Hematopoietic multipotent progenitor cell treated with erythropoietin and hydrocortisone succinate and interleukin-3 and kit ligand, for 6 days (in vitro differentiated cells): Measurements from ENCODE around the gene JRKL.

Source experiments
- DNase-seq: peaks from one replicate; pipeline ENCODE4 v3.0.0-alpha.2; 2015

Gene JRKL

DNA sequence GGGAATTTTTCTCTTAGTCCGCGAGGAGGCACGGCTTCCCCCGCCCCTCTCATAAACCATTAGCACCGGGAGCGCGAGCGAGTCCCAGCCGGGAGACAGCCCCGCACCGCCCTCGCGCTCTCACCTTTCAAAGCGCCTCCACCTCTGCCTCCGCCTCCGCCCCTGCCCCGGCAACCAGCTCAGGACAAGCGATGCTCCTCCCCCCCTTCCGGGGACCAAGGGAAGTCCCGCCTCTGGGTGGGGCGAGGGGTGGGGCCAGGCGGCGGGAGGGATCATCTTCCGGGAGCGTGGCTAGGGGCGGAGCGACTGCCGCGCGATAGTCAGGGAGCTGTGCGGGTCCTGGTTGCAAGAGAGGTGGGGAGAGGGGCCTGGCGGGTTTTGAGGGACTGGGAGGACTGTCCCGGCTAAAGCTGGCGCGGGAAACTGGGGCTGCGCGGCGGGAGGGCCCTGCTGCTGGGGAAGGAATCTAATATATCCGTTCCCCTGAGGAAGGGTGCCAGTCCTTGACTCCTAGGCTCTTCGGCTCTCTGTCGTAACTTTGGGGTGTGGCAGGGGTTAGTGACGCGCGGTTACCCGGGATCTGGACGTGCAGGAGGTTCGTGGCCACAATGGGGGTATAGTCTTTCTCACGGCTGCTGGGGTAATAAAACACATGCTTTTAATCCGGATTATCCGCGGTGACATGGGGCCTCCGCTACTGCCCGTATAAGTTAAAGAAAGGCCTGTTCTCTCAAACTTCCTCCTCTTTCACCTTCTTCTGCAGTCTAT is at the start of gene JRKL, which contains the start of gene CCDC82:
Gene JRKL (plus strand): TSS at position 294 of the 768 bp plus-strand sequence. CDS start 637 bp downstream, outside the sequence.
Gene CCDC82 (minus strand): TSS at position 193 of the 768 bp plus-strand sequence. CDS start 5,165 bp downstream, outside the sequence.
- DNase-seq = peak; percentile 97

DNA sequence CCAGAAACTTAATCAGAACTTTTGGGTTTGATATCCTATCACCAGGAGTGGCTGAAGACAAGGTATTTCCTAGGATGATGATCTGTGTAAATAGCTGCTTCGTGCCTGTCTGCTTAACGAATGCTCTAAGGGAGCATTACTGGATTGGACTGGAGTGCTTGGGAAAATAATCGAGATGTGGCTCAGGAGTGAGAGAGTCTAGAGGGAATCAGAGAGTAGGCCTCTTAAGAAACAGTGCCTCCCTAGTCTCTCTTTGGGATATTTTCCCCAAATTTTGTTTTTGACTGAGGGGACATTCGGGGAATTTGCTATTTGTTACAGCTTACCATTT is 49.3 kb upstream of the JRKL start:
- DNase-seq = no peak

DNA sequence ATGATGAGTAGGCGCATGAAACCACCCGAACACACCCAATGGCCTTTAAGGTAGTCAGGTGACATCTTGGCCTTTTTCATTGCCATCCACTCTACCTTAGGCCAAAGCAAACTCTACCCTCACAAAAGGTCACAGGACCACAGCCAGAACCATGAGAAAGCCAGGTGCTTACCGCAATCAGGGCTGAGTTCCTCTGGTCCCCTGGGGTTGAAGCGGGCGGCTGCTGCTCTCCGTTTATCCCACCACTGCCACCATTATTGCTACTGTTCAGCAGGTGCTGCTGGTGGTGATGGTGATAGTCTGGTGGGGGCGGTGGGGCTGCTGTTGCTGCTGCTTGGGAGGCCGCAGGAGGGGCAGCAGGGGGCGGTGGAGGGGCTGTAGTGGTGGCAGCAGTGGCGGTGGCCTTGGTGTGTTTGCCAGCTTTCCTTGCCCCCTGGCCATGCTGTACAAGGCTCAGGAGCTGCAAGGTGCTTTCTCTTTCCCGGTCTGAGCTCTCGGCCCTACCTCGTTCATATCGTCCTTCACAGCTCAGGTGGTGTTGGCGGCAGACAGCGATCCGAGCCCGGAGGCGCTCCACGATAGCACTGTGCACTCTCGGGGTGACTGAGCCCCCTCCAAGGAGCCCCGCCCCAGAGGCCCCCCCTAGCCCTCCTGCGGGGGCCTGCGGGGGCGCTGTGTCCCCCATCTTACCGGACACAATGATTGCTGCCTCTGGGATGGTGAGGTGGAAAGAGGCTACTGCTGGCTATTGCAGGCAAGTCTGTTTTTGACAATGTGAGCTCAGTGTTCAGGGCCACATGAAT is 48.4 kb upstream of the JRKL start:
- DNase-seq = peak; percentile 46

DNA sequence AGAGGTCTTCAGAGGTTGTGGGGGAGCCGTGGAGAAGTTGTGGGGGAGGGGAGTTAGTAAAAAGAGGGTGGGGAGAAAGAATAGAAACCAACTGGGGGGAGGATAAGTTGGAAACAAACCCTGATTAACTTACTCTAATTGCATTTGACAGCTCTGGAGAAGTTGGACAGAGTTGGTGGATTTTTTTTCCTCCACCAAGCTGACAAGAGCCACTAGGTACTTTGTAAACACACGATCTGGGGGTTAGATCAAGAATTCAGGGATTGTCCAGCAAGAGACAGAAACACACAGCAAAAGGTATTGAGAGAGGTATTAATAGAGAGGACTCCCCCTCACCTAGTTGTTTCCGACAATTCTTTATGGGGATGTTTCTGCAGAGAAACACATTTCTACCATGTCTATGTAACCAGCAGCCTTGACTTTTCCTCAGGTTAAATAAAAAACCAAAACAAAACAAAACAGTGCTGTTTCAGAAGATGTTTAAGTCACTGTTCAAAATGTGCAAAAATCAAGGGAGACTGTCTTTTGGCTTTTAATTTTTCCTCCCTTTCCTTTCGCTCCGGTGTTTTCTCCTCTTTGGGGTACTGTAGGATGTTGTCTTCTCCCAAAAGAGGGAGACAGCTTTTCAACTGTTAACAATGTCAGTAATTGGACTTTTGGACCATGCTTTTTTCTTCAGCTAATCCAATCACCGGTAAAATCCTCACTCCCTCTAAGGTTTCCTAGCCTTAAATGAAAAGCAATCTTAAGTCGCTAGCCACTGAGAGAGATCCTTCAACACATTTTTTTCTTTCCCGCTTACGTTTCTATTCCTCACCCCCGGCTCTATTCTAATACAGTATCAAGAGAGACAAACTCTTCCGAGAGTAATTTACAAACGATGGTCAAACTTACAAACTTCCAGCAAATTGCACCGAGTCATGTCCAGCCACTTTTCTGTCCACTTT is 47.5 kb upstream of the JRKL start:
- peak; percentile 23 for DNase-seq

DNA sequence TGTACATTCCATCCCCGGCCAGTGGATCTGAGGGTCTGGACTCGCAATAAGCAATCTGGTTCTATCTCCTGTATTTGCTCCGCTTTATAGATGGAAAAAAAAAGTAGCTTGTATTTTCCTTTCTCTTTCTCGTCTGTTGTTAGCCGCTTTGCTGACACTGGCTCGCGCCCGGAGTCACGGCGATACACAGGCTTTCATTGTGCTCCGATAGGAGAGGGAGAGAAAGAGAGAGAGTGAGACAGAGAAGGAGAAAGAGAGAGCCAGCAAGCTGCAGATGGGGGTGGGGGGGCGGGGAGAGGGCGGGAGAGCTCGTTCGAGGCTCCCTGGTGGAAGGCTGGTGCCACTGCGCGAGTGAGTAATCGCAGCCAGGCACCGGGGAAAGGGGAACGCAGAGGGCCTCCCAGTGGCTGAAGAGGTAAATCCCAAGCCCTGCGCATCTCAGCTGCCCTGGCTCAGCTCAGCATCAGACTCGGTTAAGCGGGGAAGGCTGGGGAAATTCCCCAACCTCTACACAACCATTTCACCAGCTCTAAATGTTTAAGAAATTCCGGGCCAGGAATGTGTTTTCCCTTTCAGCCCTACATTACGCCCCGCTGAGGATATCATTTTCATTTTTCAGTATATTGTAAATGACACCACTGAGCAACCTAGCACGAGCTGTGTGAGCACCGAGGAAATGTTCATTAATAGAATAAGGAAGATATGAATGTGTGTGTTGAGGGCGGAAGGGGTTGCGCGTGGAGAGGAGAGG is 46.7 kb upstream of the JRKL start, which contains the start of gene MAML2:
Gene MAML2 (minus strand): TSS at position 235 of the 751 bp plus-strand sequence. CDS start 1,300 bp downstream, outside the sequence.
- DNase-seq = peak; percentile 95

DNA sequence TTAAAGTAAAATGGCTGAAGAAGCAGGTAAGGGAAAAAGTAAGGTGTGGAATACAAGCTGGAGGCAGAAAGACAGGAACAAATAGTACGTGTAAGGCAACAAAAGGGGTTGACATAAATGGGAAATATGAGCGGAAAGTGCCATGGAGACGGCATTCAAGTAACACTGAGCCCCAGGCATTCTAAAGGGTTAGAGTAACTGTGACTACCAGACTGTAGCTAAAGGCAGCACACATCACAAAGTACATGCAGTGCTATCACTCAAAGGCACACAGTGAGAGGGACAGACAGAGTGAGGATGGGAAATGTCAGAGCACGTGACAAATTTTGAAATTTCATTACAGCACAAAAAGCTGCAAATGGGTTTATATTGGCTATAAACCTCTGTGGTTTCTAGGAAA is 33.0 kb upstream of the JRKL start:
- DNase-seq = no peak

DNA sequence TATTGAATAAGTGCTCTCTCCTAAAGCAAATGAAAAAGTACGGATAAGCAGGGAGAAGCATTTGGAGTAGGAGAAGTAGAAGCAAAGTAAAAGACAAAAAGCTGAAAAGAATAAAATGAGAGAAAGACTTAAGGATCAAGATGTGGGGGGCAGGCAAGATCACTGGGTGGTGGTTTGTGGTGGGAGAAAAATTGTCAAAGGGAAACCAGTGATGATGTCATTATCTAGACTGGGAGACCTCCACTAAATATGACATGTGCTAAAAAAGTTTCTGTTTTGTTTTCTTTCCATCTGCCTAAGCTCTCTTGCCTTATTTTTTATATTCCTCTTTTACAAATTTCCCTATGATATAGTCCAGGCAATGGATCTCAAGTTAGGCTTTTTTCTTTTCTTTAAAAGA is 32.0 kb upstream of the JRKL start:
- DNase-seq = no peak

DNA sequence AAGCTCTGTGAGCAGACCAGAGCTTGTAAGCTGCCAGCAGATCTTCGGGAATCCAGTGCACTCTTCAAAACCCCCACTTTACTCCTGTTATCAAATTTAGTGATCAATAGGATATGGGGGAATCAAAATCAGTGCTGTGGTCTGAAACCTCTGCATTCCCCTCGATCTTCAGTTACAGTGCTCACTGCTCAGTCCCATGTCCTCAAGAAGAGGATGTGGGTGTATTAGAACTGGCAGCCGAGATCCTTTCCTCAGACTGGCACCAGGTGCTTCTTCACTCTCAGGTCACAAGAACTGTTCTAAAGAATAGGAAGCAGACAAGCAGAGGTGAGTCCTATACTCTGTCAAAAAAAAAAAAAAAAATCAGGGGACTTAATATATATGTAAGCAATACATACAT is 31.5 kb upstream of the JRKL start:
- no peak for DNase-seq

DNA sequence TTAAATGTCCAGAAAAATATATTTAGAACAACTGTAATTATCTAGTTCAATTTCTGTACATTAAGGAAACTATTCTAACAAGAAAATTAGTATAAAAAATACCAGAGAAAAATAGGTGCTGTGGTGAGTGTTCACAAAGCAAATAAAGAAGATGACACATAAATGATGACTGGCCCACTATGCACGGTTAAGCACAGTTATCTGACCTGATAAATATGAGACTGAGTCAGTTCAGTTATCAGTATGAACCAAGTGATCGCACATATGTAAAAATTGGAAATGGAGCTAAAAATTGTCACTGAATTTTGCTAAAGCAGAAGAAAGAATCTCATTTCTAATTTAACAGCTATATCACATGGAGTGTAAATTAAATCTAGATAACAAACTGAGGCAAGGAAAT is 28.0 kb upstream of the JRKL start:
- peak; percentile 44 for DNase-seq

DNA sequence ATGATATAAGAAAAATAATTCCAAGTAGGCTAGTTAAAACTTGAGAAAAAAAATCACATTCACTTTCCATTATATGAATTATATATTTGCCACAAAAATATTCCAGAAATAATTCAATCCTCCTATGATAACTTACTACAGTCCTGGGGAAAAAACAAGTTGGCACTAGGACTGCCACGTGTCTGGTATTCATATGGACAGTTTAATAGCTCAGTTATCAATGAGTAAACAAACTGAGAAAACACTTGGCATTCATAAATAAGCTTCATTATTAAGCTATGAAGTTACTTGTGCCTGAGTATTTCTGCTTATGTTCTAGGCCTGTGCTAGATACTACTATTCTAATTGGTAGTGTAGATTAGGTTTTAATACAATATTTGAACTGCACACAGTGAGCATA is 24.3 kb upstream of the JRKL start:
- DNase-seq = no peak

DNA sequence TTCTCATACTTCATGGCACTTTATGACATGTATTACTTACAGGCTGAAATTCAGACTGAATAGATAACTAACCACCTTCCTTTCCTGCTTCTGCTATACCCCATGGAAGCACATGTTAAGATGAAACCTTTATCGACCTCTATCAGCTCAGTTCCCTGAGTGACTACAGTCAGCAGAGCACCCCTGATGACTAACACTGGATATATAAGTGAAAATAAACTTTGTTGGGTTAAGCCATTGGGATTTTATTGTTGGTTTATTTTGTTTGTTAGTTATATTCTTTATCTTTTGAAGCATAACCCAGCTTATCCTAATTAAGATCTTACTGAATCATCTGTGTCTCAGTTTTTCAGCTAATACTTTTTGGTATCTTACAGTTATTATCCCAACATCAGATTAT is 23.8 kb upstream of the JRKL start:
- DNase-seq = peak; percentile 29

DNA sequence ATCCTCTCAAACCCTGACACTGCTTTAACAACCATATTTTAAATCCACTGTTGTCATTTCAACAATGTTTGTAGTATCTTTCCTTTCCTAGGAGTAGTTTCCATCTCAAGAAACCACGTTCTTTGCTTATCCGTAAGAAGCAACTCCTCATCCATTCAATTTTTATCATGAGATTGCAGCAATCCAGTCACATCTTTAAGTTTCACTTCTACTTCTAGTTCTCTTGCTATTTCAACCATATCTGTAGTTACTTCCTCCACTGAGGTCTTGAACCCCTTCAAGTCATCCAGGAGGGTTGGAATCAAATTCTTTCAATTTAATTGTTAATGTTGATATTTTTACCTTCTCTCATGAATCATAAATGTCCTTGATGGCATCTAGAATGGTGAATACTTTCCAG is 22.5 kb upstream of the JRKL start:
- DNase-seq = no peak

DNA sequence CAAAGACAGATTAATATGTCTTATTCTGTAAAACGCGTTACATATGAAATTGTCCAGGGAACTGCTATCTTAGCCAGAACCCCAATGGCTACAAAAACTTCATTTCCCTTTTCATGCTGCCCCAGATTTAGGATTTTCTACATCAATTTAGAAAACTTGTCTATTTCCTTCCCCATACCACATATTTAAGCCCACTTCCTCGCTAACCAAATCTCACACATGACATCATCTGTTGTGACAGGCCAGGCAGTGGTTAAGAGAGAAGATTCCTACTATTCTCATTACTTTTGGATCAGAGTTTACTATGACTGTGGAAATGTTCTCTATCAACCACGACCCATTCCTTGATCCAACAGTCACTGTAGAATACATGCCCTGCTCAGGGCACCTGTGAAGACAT is 16.0 kb upstream of the JRKL start:
- DNase-seq = no peak

DNA sequence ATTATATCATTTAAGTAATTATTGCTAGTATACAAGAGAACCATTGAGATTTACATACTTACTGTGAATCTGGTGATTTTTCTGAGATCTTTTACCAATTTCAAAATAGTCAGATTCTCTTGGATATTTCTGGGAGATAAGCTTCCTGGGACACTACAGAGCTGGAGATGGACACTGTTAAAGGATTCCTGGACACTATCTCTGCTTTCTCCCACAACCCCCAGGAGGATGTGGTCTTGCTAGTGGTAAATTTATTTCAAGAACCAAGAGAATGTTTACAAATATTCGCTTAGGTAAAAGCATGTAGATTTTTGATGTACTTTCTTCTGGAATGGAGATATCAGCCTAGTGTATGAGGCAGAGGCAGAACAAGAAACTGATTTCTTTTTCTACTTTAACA is 13.0 kb upstream of the JRKL start:
- DNase-seq = no peak

DNA sequence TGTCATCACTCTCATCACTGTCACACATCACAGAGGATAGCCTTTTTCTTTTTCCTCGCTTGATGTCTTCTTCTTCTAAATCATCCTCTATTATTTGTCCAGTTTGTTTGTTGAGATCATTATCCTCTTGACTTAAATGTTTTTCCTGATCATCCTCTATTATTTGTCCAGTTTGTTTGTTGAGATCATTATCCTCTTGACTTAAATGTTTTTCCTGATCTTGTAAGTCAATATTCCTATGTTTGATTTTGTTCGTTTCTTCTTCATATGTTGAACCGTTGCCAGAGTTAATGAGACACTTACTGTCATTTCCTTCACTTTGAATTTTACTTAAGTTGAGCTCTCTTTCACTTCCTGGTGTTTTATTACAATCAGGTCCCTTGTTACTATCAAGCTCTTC is 5.7 kb upstream of the JRKL start:
- no peak for DNase-seq

DNA sequence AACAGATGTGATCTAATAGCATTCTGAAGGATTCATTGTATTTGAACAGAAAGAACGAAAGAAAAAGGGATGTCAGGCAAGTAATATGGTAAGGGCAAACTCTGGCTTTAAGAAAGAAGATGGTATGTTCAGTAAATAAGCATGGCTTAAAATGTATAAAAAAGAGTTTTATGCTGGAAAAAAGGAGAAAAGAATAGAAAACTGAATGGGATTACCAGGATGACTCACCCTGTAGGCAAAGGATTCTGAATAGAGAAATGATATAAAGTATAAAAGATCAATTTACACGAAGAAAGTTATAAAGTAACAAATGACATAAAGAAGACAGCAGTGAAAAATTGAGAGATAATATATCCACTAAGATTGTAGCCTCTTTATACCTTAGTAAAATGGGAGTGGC is 4.6 kb upstream of the JRKL start:
- no peak for DNase-seq

DNA sequence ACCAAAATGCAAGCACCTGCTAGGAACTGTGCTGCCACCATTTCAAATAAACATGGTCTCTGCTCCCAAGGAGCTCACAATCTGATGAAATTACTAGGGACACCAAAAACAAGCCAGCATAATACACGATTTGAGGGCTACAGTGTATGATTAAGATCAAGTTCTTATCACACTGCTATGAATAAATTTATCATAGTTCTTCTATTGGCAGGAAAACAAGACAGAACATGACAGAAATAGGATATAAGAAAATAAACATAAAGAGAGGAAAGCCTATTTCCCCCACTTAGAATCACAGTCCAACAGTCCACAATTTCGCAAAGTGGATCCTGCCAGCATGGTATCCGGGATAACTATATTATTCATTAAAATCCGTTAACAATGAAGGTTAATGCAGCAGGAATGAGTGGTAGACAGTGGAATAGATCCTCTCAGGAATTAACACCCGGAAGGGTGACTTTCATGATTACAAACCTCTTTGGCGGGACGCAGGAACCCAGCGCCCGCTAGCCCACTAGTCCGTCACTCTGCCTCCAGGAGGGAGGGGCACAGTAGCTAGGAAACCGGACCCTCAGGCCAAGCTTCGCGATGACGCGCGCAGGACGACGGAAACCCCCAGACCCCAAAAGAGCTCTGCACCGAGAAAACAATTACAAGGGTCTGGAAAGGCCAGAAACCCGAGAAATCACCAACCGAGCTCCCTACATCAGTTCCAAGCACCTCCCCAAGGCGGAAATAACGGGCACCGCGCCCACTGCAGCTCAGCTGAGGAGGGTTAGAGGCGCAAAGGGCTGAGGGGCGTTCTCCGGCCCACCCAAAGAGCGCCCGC is 708 bp upstream of the JRKL start:
- DNase-seq = no peak

DNA sequence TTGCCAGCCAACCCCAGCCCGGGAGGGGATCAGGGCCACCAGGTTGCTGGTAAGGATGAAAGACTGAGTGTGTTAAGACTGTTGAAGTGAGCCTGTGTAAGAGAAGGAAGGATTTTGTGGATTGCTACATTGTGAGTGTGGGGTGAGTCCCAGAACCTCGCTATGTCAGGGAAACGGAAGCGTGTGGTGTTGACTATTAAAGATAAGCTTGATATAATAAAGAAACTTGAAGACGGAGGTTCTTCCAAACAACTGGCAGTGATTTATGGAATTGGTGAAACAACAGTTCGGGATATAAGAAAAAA is 627 bp downstream of the JRKL start:
- DNase-seq = peak; percentile 58

DNA sequence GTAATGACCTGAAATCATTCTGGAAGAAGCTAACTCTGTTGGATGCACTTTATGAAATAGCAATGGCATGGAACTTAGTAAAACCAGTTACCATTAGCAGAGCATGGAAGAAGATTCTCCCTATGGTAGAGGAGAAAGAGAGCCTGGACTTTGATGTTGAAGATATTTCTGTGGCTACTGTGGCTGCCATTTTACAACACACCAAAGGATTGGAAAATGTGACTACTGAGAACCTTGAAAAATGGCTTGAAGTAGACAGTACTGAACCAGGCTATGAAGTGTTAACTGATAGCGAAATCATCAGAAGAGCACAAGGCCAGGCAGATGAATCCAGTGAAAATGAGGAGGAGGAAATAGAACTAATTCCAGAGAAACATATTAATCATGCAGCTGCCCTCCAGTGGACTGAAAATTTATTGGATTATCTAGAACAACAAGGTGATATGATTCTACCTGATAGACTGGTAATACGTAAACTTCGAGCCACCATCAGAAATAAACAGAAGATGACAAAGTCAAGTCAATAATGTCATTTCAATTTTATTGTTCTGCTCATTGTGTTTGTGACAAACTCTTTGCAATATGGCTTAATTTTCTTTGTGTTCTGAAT is 2.0 kb downstream of the JRKL start:
- DNase-seq = no peak

DNA sequence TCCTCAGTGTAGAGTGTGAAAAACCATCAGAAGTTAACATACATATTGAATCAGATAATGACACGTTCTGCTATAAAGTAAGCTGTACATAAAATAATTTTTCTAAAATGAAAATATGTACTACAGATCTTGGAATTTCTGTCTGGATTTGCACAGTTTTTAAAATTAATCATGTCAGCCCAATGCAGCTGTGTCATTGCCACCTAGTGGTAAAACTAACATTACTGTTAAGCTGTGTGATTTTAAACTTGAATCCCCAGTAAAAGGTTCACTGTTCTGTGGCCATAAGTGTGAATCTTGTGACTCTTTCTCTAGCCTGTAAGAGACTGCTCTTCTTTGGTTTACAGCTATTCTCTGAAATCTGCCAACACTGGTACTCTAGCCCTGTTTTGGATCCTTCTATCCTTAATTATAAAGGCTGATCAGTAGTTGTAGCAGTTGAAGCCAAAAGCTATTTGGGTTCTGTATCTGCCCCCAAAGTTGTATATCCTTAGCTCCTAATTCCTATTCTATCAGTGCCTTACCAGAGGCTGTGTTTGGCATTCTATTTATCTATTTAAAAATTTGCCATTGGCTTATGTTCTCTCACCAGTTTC is 4.0 kb downstream of the JRKL start:
- DNase-seq = peak; percentile 79

DNA sequence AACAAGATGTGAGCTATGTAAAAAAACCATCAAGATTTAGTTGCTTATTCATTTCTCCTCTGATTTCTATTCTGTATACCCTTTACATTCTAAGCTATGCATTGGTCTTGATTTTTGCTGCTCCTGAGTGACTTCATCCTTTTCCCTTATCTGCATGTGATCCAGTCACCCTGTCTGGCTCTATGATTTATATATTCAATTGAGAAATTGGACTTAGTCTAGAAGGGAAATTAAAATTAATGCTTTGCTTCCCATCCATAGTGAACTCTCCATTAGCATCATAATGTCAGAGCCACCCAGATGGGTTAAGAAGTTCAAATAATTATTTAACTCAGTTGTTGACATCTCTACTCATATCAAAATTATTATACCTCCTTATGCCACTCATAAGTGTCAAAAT is 5.0 kb downstream of the JRKL start:
- DNase-seq = no peak
